ENCODE results near the gene ATP9A. TPM values are rescaled to one million over a fixed set of nuclear protein-coding genes. Genes with fewer than 3 reads are reported as not detected.
"Not testable (repeated sequence)": the region's sequence is repeated elsewhere in the genome, so short reads cannot be mapped to it uniquely, and the experiment has no call there.

The ATP9A gene
- total RNA-seq, 5 donors from 2014 or later (not counting 1 experiment from before 2014, with no cell fraction given): 0.44 to 0.85 (median 0.72) TPM

GRCh38 chr20:51728737-51729136, 39.5 kb downstream of the ATP9A start:
- Mint-ChIP-seq H3K4me3 (no peak overlapping the region), H3K9me3 (no peaks in the 10 kb centered on the region), H3K27ac (no peak overlapping the region), H3K27me3 (no peaks in the 10 kb centered on the region), H3K36me3 (no peaks in the 10 kb centered on the region), H3K4me1 (no peaks in the 10 kb centered on the region)
- Histone ChIP-seq H3K27ac (ENCODE audit: low read length) (no peak overlapping the region), H3K4me3 (ENCODE audit: control insufficient read depth in 1 of 2, extremely low read depth in 1 of 2, low read length in 1 of 2) (no peak overlapping the region), H3K4me1 (ENCODE audit: control insufficient read depth in 1 of 2, extremely low read depth in 1 of 2, insufficient read depth in 2 of 2, low read length in 2 of 2) (no peaks in the 10 kb centered on the region), H3K36me3 (ENCODE audit: control insufficient read depth in 2 of 2, extremely low read depth in 1 of 2, insufficient read depth in 1 of 2, low read length in 1 of 2) (no peaks in the 10 kb centered on the region), H3K9me3 (no peaks in the 10 kb centered on the region), H3K27me3 (replicated peaks in 1 of 2; ENCODE audit: control insufficient read depth in 2 of 2, extremely low read depth in 1 of 2, insufficient read depth in 2 of 2, low read length in 1 of 2) (peaks cover 0 to 13% of the 10 kb centered on the region in 2 experiments)
- CTCF ChIA-PET: no interaction called here
- POLR2A ChIA-PET: no interaction called here
- DNase-seq (no peak), ATAC-seq (replicated peaks in 1 of 4) (no peak)
- no CpG with 5 or more reads among the region's 1 CpG for WGBS (ENCODE audit: insufficient coverage)

- no peak overlapping the region for H3K4me3 ChIP-seq (ENCODE audit: control insufficient read depth in 1 of 2, extremely low read depth in 1 of 2, low read length in 1 of 2)
Observed at GRCh38 chr20:51727872-51728271, 40.3 kb downstream of the ATP9A start.

GRCh38 chr20:51725584-51726176, 42.5 kb downstream of the ATP9A start:
- H3K9me3 Mint-ChIP-seq: no peaks in the 10 kb centered on the region
- POLR2A ChIA-PET: no interaction called here
- ATAC-seq (replicated peaks in 1 of 4) (no peak), DNase-seq (no peak)
- WGBS (ENCODE audit: insufficient coverage): 93% methylated on average over 6 of the region's 13 CpGs
- H3K36me3 Mint-ChIP-seq: no peaks in the 10 kb centered on the region
- Histone ChIP-seq H3K27me3 (replicated peaks in 1 of 2; ENCODE audit: control insufficient read depth in 2 of 2, extremely low read depth in 1 of 2, insufficient read depth in 2 of 2, low read length in 1 of 2) (peaks cover 0 to 4% of the 10 kb centered on the region in 2 experiments), H3K36me3 (ENCODE audit: control insufficient read depth in 2 of 2, extremely low read depth in 1 of 2, insufficient read depth in 1 of 2, low read length in 1 of 2) (no peaks in the 10 kb centered on the region), H3K27ac (ENCODE audit: low read length) (no peak overlapping the region), H3K4me1 (ENCODE audit: control insufficient read depth in 1 of 2, extremely low read depth in 1 of 2, insufficient read depth in 2 of 2, low read length in 2 of 2) (no peaks in the 10 kb centered on the region), H3K9me3 (no peaks in the 10 kb centered on the region), H3K4me3 (ENCODE audit: control insufficient read depth in 1 of 2, extremely low read depth in 1 of 2, low read length in 1 of 2) (no peak overlapping the region)
- CTCF ChIA-PET: no interaction called here
- H3K4me1 Mint-ChIP-seq: no peaks in the 10 kb centered on the region
- H3K27me3 Mint-ChIP-seq: peaks cover 3 to 10% of the 10 kb centered on the region in 2 donors
- no peak overlapping the region for H3K27ac Mint-ChIP-seq
- H3K4me3 Mint-ChIP-seq: no peak overlapping the region

More at GRCh38 chr20:51727872-51728271, 40.3 kb downstream of the ATP9A start:
- H3K36me3 ChIP-seq (ENCODE audit: control insufficient read depth in 2 of 2, extremely low read depth in 1 of 2, insufficient read depth in 1 of 2, low read length in 1 of 2): no peaks in the 10 kb centered on the region
- no peak overlapping the region for H3K27ac ChIP-seq (ENCODE audit: low read length)
- POLR2A ChIA-PET: no interaction called here
- no peaks in the 10 kb centered on the region for H3K9me3 Mint-ChIP-seq
- peaks cover 0 to 13% of the 10 kb centered on the region in 2 experiments for H3K27me3 ChIP-seq (replicated peaks in 1 of 2; ENCODE audit: control insufficient read depth in 2 of 2, extremely low read depth in 1 of 2, insufficient read depth in 2 of 2, low read length in 1 of 2)
- DNase-seq: no peak
- WGBS (ENCODE audit: insufficient coverage): 78% methylated on average over 3 of the region's 5 CpGs
- no peak overlapping the region for H3K27ac Mint-ChIP-seq
- CTCF ChIA-PET: no interaction called here
- no peaks in the 10 kb centered on the region for H3K36me3 Mint-ChIP-seq
- H3K9me3 ChIP-seq: no peaks in the 10 kb centered on the region
- H3K4me1 Mint-ChIP-seq: no peaks in the 10 kb centered on the region
- ATAC-seq (replicated peaks in 1 of 4): no peak
- no peaks in the 10 kb centered on the region for H3K4me1 ChIP-seq (ENCODE audit: control insufficient read depth in 1 of 2, extremely low read depth in 1 of 2, insufficient read depth in 2 of 2, low read length in 2 of 2)
- peaks cover 0 to 2% of the 10 kb centered on the region in 2 donors for H3K27me3 Mint-ChIP-seq
- H3K4me3 Mint-ChIP-seq: no peak overlapping the region

GRCh38 chr20:51723026-51723425, 45.2 kb downstream of the ATP9A start:
- H3K36me3 Mint-ChIP-seq; H3K9me3 ChIP-seq; H3K9me3 Mint-ChIP-seq; H3K27me3 ChIP-seq (replicated peaks in 1 of 2; ENCODE audit: control insufficient read depth in 2 of 2, extremely low read depth in 1 of 2, insufficient read depth in 2 of 2, low read length in 1 of 2); ATAC-seq (replicated peaks in 1 of 4); H3K4me1 ChIP-seq (ENCODE audit: control insufficient read depth in 1 of 2, extremely low read depth in 1 of 2, insufficient read depth in 2 of 2, low read length in 2 of 2); DNase-seq; POLR2A ChIA-PET; H3K4me3 Mint-ChIP-seq; H3K27ac Mint-ChIP-seq; H3K27ac ChIP-seq (ENCODE audit: low read length); H3K4me3 ChIP-seq (ENCODE audit: control insufficient read depth in 1 of 2, extremely low read depth in 1 of 2, low read length in 1 of 2); H3K4me1 Mint-ChIP-seq; H3K36me3 ChIP-seq (ENCODE audit: control insufficient read depth in 2 of 2, extremely low read depth in 1 of 2, insufficient read depth in 1 of 2, low read length in 1 of 2): not testable (repeated sequence)
- CTCF ChIA-PET: interaction anchor here in 1 of 2 donors (0.6 kb wide), 1 partner anchor 18 kb away, joined by 3 read pairs; no protein-coding TSS in a partner anchor
- H3K27me3 Mint-ChIP-seq: peaks cover 4 to 13% of the 10 kb centered on the region in 2 donors
- WGBS (ENCODE audit: insufficient coverage): no CpG with 5 or more reads among the region's 2 CpGs

- H3K27me3 ChIP-seq (replicated peaks in 1 of 2; ENCODE audit: control insufficient read depth in 2 of 2, extremely low read depth in 1 of 2, insufficient read depth in 2 of 2, low read length in 1 of 2); H3K4me3 Mint-ChIP-seq; ATAC-seq (replicated peaks in 1 of 4); H3K4me3 ChIP-seq (ENCODE audit: control insufficient read depth in 1 of 2, extremely low read depth in 1 of 2, low read length in 1 of 2); DNase-seq; H3K9me3 ChIP-seq; CTCF ChIA-PET; H3K4me1 ChIP-seq (ENCODE audit: control insufficient read depth in 1 of 2, extremely low read depth in 1 of 2, insufficient read depth in 2 of 2, low read length in 2 of 2); H3K27ac ChIP-seq (ENCODE audit: low read length); H3K4me1 Mint-ChIP-seq; H3K36me3 Mint-ChIP-seq; H3K27ac Mint-ChIP-seq; H3K9me3 Mint-ChIP-seq; POLR2A ChIA-PET; H3K36me3 ChIP-seq (ENCODE audit: control insufficient read depth in 2 of 2, extremely low read depth in 1 of 2, insufficient read depth in 1 of 2, low read length in 1 of 2): not testable (repeated sequence)
- peaks cover 10 to 15% of the 10 kb centered on the region in 2 donors for H3K27me3 Mint-ChIP-seq
- no CpG with 5 or more reads among the region's 4 CpGs for WGBS (ENCODE audit: insufficient coverage)
Observed at GRCh38 chr20:51722246-51722645, 45.9 kb downstream of the ATP9A start.

GRCh38 chr20:51720854-51721253, 47.3 kb downstream of the ATP9A start:
- Histone ChIP-seq H3K36me3 (ENCODE audit: control insufficient read depth in 2 of 2, extremely low read depth in 1 of 2, insufficient read depth in 1 of 2, low read length in 1 of 2) (no peaks in the 10 kb centered on the region), H3K4me1 (ENCODE audit: control insufficient read depth in 1 of 2, extremely low read depth in 1 of 2, insufficient read depth in 2 of 2, low read length in 2 of 2) (no peaks in the 10 kb centered on the region), H3K4me3 (ENCODE audit: control insufficient read depth in 1 of 2, extremely low read depth in 1 of 2, low read length in 1 of 2) (no peak overlapping the region), H3K9me3 (no peaks in the 10 kb centered on the region), H3K27ac (ENCODE audit: low read length) (no peak overlapping the region), H3K27me3 (replicated peaks in 1 of 2; ENCODE audit: control insufficient read depth in 2 of 2, extremely low read depth in 1 of 2, insufficient read depth in 2 of 2, low read length in 1 of 2) (peaks cover 0 to 6% of the 10 kb centered on the region in 2 experiments)
- ATAC-seq (replicated peaks in 1 of 4) (no peak), DNase-seq (no peak)
- Mint-ChIP-seq H3K36me3 (no peaks in the 10 kb centered on the region), H3K4me3 (no peak overlapping the region), H3K4me1 (peaks cover 0 to 2% (median 0%) of the 10 kb centered on the region in 3 donors), H3K9me3 (no peaks in the 10 kb centered on the region), H3K27ac (no peak overlapping the region), H3K27me3 (peaks cover 11 to 15% of the 10 kb centered on the region in 2 donors)
- POLR2A ChIA-PET: no interaction called here
- 60% methylated on average over 1 of the region's 8 CpGs for WGBS (ENCODE audit: insufficient coverage)
- CTCF ChIA-PET: no interaction called here

GRCh38 chr20:51720384-51720783, 47.8 kb downstream of the ATP9A start:
- Mint-ChIP-seq H3K4me1 (peaks cover 0 to 6% (median 4%) of the 10 kb centered on the region in 3 donors), H3K9me3 (no peaks in the 10 kb centered on the region), H3K27ac (no peak overlapping the region), H3K36me3 (no peaks in the 10 kb centered on the region), H3K27me3 (peaks cover 15 to 20% of the 10 kb centered on the region in 2 donors), H3K4me3 (no peak overlapping the region)
- CTCF ChIA-PET: no interaction called here
- DNase-seq (no peak), ATAC-seq (replicated peaks in 1 of 4) (no peak)
- POLR2A ChIA-PET: no interaction called here
- H3K4me1 ChIP-seq (ENCODE audit: control insufficient read depth in 1 of 2, extremely low read depth in 1 of 2, insufficient read depth in 2 of 2, low read length in 2 of 2): no peaks in the 10 kb centered on the region
- peaks cover 0 to 6% of the 10 kb centered on the region in 2 experiments for H3K27me3 ChIP-seq (replicated peaks in 1 of 2; ENCODE audit: control insufficient read depth in 2 of 2, extremely low read depth in 1 of 2, insufficient read depth in 2 of 2, low read length in 1 of 2)
- no peaks in the 10 kb centered on the region for H3K9me3 ChIP-seq
- WGBS (ENCODE audit: insufficient coverage): 89% methylated on average over 8 of the region's 9 CpGs
- H3K36me3 ChIP-seq (ENCODE audit: control insufficient read depth in 2 of 2, extremely low read depth in 1 of 2, insufficient read depth in 1 of 2, low read length in 1 of 2): no peaks in the 10 kb centered on the region
- H3K27ac ChIP-seq (ENCODE audit: low read length): no peak overlapping the region
- H3K4me3 ChIP-seq (ENCODE audit: control insufficient read depth in 1 of 2, extremely low read depth in 1 of 2, low read length in 1 of 2): no peak overlapping the region
